ENCODE results near the gene HDAC10.

HDAC10 gene

GRCh38 chr22:50250555-50251476 is at the start of gene HDAC10:
HDAC10 (minus strand) TSS chr22:50251265; CDS start chr22:50251032, 233 bp downstream.
- TF ChIP-seq CTCF (IDR thresholded peaks at IDR 0.05; ENCODE audit: extremely low read depth, missing control alignments): no peak
- peak; percentile 96 for DNase-seq (ENCODE audit: low spot score)

GRCh38 chr22:50300620-50301257 is 49.7 kb upstream of the HDAC10 start:
- no peak for DNase-seq (ENCODE audit: low spot score)
- TF ChIP-seq CTCF (IDR thresholded peaks at IDR 0.05; ENCODE audit: extremely low read depth, missing control alignments): no peak

GRCh38 chr22:50299785-50300619 is 48.9 kb upstream of the HDAC10 start:
- no peak for DNase-seq (ENCODE audit: low spot score)
- TF ChIP-seq CTCF (IDR thresholded peaks at IDR 0.05; ENCODE audit: extremely low read depth, missing control alignments): no peak

- no peak for DNase-seq (ENCODE audit: low spot score)
- TF ChIP-seq CTCF (IDR thresholded peaks at IDR 0.05; ENCODE audit: extremely low read depth, missing control alignments): no peak
Measured at GRCh38 chr22:50298937-50299784, 48.1 kb upstream of the HDAC10 start.

- DNase-seq (ENCODE audit: low spot score): no peak
- TF ChIP-seq CTCF (IDR thresholded peaks at IDR 0.05; ENCODE audit: extremely low read depth, missing control alignments): no peak
Measured at GRCh38 chr22:50298266-50298637, 47.2 kb upstream of the HDAC10 start.

- TF ChIP-seq CTCF (IDR thresholded peaks at IDR 0.05; ENCODE audit: extremely low read depth, missing control alignments): no peak
- no peak for DNase-seq (ENCODE audit: low spot score)
Measured at GRCh38 chr22:50297510-50298265, 46.6 kb upstream of the HDAC10 start.
